ENCODE results near the gene MATN4. TPM values are rescaled to one million over a fixed set of nuclear protein-coding genes. Genes with fewer than 3 reads are reported as not detected.

The MATN4 gene
- total RNA-seq, 1 donor from 2014 or later = not detected

GRCh38 chr20:45299786-45300185 is 8.3 kb downstream of the MATN4 start:
- Mint-ChIP-seq H3K27ac (no peak overlapping the region), H3K27me3 (peaks cover 13% of the 10 kb centered on the region), H3K4me1 (ENCODE audit: low read depth) (no peaks in the 10 kb centered on the region), H3K36me3 (ENCODE audit: insufficient read depth) (no peaks in the 10 kb centered on the region), H3K4me3 (ENCODE audit: low read depth) (no peak overlapping the region), H3K9me3 (ENCODE audit: low read depth) (peaks cover 6% of the 10 kb centered on the region)
- TF ChIP-seq CTCF (IDR thresholded peaks at IDR 0.05; ENCODE audit: unreplicated experiment) = no peak
- DNase-seq (ENCODE audit: low spot score, unreplicated experiment) = no peak

- Mint-ChIP-seq H3K4me3 (ENCODE audit: low read depth) (no peak overlapping the region), H3K36me3 (ENCODE audit: insufficient read depth) (no peaks in the 10 kb centered on the region), H3K27me3 (peaks cover 10% of the 10 kb centered on the region), H3K4me1 (ENCODE audit: low read depth) (no peaks in the 10 kb centered on the region), H3K27ac (no peak overlapping the region), H3K9me3 (ENCODE audit: low read depth) (no peaks in the 10 kb centered on the region)
- TF ChIP-seq CTCF (IDR thresholded peaks at IDR 0.05; ENCODE audit: unreplicated experiment) = no peak
- no peak for DNase-seq (ENCODE audit: low spot score, unreplicated experiment)
Measured at GRCh38 chr20:45297786-45298497, 10.2 kb downstream of the MATN4 start.

- peaks cover 33% of the 10 kb centered on the region for H3K27me3 Mint-ChIP-seq
- H3K4me3 Mint-ChIP-seq (ENCODE audit: low read depth) = no peak overlapping the region
- H3K27ac Mint-ChIP-seq = no peak overlapping the region
- no peak for DNase-seq (ENCODE audit: low spot score, unreplicated experiment)
- TF ChIP-seq CTCF (IDR thresholded peaks at IDR 0.05; ENCODE audit: unreplicated experiment) = no peak
- no peaks in the 10 kb centered on the region for H3K36me3 Mint-ChIP-seq (ENCODE audit: insufficient read depth)
- H3K9me3 Mint-ChIP-seq (ENCODE audit: low read depth) = no peaks in the 10 kb centered on the region
- H3K4me1 Mint-ChIP-seq (ENCODE audit: low read depth) = peaks cover 2% of the 10 kb centered on the region
Measured at GRCh38 chr20:45294659-45295058, 13.4 kb downstream of the MATN4 start.

- no peaks in the 10 kb centered on the region for H3K9me3 Mint-ChIP-seq (ENCODE audit: low read depth)
- H3K27me3 Mint-ChIP-seq = peaks cover 32% of the 10 kb centered on the region
- H3K4me1 Mint-ChIP-seq (ENCODE audit: low read depth) = peaks cover 2% of the 10 kb centered on the region
- no peak overlapping the region for H3K27ac Mint-ChIP-seq
- H3K4me3 Mint-ChIP-seq (ENCODE audit: low read depth) = peak overlapping the region; percentile 66
- H3K36me3 Mint-ChIP-seq (ENCODE audit: insufficient read depth) = no peaks in the 10 kb centered on the region
- peak; percentile 3 for TF ChIP-seq CTCF (IDR thresholded peaks at IDR 0.05; ENCODE audit: unreplicated experiment)
- no peak for DNase-seq (ENCODE audit: low spot score, unreplicated experiment)
Measured at GRCh38 chr20:45294003-45294368, 14.1 kb downstream of the MATN4 start.

- DNase-seq (ENCODE audit: low spot score, unreplicated experiment) = peak; percentile 85
- H3K36me3 Mint-ChIP-seq (ENCODE audit: insufficient read depth) = no peaks in the 10 kb centered on the region
Measured at GRCh38 chr20:45293041-45294002, 14.8 kb downstream of the MATN4 start.

More at GRCh38 chr20:45293041-45294002, 14.8 kb downstream of the MATN4 start:
- Mint-ChIP-seq H3K27ac (peak overlapping the region; percentile 92), H3K27me3 (peaks cover 38% of the 10 kb centered on the region), H3K4me1 (ENCODE audit: low read depth) (peaks cover 2% of the 10 kb centered on the region), H3K9me3 (ENCODE audit: low read depth) (no peaks in the 10 kb centered on the region), H3K4me3 (ENCODE audit: low read depth) (peak overlapping the region; percentile 75)
- TF ChIP-seq CTCF (IDR thresholded peaks at IDR 0.05; ENCODE audit: unreplicated experiment) = peak; percentile 90
